Measurements from ENCODE around the gene TYR. TPM values are rescaled to one million over a fixed set of nuclear protein-coding genes. Genes with fewer than 3 reads are reported as not detected.
"Not testable (repeated sequence)": the region's sequence is repeated elsewhere in the genome, so short reads cannot be mapped to it uniquely, and the experiment has no call there.

The TYR gene
- total RNA-seq, 4 donors from 2014 or later = not detected

DNA sequence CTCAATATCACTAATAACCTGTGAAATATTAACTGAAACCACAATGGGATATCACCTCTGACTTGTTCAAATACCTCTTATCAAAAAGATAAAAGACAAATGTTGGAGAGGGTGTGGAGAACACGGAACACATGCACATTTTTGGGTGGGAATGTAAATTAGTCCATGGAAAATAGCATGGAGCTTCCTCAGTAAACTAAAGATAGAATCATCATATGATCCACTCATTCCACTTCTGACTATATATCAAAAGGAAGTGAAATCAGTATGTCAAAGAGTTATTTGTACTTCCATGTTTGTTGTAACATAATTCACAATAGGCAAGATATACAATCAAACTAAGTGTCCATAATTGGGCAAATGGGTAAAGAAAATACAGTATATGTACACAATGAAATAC, 57.4 kb downstream of the TYR start:
- intact Hi-C loops (cut with DNase I; ENCODE audit: low total_unique reads) (no loop called here), in situ Hi-C loops (cut with MboI; ENCODE audit: low pct_ligation_motif_present in 1 of 4, low pct_unique_long_range_greater_than_20kb in 1 of 4, low sequenced_read_pairs in 3 of 4) (no loop called here)
- no peak for DNase-seq
- no peaks in the 10 kb centered on the region for H3K27me3 ChIP-seq
- H3K36me3 ChIP-seq = no peaks in the 10 kb centered on the region
- 20 to 46% methylated on average over 1 of the region's 1 CpG for WGBS, 2 donors (ENCODE audit: low coverage in 1 of 2)
- no peak overlapping the region for H3K4me3 ChIP-seq
- H3K4me1 ChIP-seq = no peaks in the 10 kb centered on the region
- TF ChIP-seq POLR2AphosphoS5 (IDR thresholded peaks at IDR 0.05) = no peak
- TF ChIP-seq, protein P1, sequence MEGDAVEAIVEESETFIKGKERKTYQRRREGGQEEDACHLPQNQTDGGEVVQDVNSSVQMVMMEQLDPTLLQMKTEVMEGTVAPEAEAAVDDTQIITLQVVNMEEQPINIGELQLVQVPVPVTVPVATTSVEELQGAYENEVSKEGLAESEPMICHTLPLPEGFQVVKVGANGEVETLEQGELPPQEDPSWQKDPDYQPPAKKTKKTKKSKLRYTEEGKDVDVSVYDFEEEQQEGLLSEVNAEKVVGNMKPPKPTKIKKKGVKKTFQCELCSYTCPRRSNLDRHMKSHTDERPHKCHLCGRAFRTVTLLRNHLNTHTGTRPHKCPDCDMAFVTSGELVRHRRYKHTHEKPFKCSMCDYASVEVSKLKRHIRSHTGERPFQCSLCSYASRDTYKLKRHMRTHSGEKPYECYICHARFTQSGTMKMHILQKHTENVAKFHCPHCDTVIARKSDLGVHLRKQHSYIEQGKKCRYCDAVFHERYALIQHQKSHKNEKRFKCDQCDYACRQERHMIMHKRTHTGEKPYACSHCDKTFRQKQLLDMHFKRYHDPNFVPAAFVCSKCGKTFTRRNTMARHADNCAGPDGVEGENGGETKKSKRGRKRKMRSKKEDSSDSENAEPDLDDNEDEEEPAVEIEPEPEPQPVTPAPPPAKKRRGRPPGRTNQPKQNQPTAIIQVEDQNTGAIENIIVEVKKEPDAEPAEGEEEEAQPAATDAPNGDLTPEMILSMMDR (IDR thresholded peaks at IDR 0.05) = no peak
- TF ChIP-seq EP300 (IDR thresholded peaks at IDR 0.05; ENCODE audit: low read depth) = no peak
- no peaks in the 10 kb centered on the region for H3K9me3 ChIP-seq
- H3K27ac ChIP-seq = no peak overlapping the region

DNA sequence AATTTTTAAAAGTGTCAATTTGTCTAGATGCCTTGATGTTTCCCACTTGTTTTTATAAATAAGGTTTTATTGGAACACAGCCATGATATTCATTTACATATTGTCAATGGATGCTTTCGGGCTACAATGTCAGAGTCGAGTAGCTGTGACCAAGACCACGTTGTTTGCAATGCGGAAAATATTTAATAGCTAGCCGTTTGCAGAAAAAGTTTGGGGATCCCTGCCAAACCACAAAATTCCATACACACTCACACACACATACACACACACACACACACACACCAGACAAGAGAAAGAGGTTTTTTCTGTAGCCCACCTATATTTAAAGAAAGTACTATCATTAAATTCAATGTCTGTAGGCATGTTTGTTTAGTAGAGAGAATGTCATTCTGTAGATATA, 58.3 kb downstream of the TYR start:
- no peaks in the 10 kb centered on the region for H3K36me3 ChIP-seq
- H3K4me3 ChIP-seq = no peak overlapping the region
- DNase-seq = no peak
- no peak overlapping the region for H3K27ac ChIP-seq
- in situ Hi-C loops (cut with MboI; ENCODE audit: low pct_ligation_motif_present in 1 of 4, low pct_unique_long_range_greater_than_20kb in 1 of 4, low sequenced_read_pairs in 3 of 4) (no loop called here), intact Hi-C loops (cut with DNase I; ENCODE audit: low total_unique reads) (no loop called here)
- no peaks in the 10 kb centered on the region for H3K27me3 ChIP-seq
- TF ChIP-seq POLR2AphosphoS5 (IDR thresholded peaks at IDR 0.05) = no peak
- no peak for TF ChIP-seq POLR2A (IDR thresholded peaks at IDR 0.05)
- TF ChIP-seq, protein P1 (IDR thresholded peaks at IDR 0.05) = no peak
- TF ChIP-seq EP300 (IDR thresholded peaks at IDR 0.05; ENCODE audit: low read depth) = no peak
- WGBS, 2 donors (ENCODE audit: low coverage in 1 of 2) = 80 to 89% methylated on average over 5 of the region's 5 CpGs
- no peaks in the 10 kb centered on the region for H3K4me1 ChIP-seq
- no peaks in the 10 kb centered on the region for H3K9me3 ChIP-seq

DNA sequence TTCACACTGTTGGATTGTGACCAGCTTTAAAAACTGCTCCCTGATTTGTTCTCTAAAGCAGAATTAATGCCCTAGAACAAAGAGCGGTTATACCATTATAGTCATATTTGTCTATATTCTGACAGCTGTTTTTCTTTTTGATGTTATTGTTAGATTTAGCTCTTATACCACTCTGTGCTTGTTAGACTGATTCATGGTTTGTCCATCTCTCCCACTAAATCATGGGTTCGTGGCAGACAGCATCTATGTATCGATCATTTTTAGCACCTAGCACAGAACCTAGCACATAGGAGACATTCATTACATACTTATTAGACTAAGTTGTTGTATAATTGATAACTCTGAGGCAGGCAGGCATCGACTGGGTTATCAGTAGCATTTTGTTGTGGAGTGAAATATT, 69.3 kb downstream of the TYR start:
- DNase-seq; in situ Hi-C loops (cut with MboI; ENCODE audit: low pct_ligation_motif_present in 1 of 4, low pct_unique_long_range_greater_than_20kb in 1 of 4, low sequenced_read_pairs in 3 of 4): not testable (repeated sequence)

DNA sequence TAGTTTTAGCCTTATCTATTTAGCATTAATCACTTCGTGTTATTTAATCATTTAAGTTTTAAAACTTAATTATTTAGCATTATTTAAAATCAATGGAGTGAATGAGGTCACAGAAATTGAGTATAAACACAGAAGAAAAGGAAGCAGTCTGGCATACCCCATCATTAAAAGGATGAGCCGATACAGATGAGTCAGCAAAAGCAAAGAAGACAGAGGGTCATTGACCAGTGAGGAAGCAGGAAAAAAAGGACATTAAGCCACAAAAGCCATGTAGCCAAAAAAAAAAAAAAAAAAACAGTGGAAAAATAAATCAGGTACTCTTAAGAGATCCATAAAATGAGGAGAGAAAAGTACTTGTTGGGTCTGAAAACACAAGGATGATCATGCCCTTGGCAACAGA, 71.5 kb downstream of the TYR start:
- no peak for TF ChIP-seq EP300 (IDR thresholded peaks at IDR 0.05; ENCODE audit: low read depth)
- TF ChIP-seq, protein P1 (IDR thresholded peaks at IDR 0.05) = no peak
- TF ChIP-seq POLR2AphosphoS5 (IDR thresholded peaks at IDR 0.05) = no peak
- no peaks in the 10 kb centered on the region for H3K4me1 ChIP-seq
- no peak overlapping the region for H3K27ac ChIP-seq
- no peaks in the 10 kb centered on the region for H3K27me3 ChIP-seq
- H3K9me3 ChIP-seq = no peaks in the 10 kb centered on the region
- DNase-seq = no peak
- H3K4me3 ChIP-seq = no peak overlapping the region
- H3K36me3 ChIP-seq = no peaks in the 10 kb centered on the region
- in situ Hi-C loops (cut with MboI; ENCODE audit: low pct_ligation_motif_present in 1 of 4, low pct_unique_long_range_greater_than_20kb in 1 of 4, low sequenced_read_pairs in 3 of 4) = no loop called here
- intact Hi-C loops (cut with DNase I; ENCODE audit: low total_unique reads) = no loop called here
- WGBS, 2 donors (ENCODE audit: low coverage in 1 of 2) = 67 to 79% methylated on average over 2 of the region's 2 CpGs

More for the DNA sequence above, 69.3 kb downstream of the TYR start:
- H3K27me3 ChIP-seq; H3K4me1 ChIP-seq; H3K4me3 ChIP-seq; H3K9me3 ChIP-seq; H3K36me3 ChIP-seq; H3K27ac ChIP-seq; intact Hi-C loops (cut with DNase I; ENCODE audit: low total_unique reads): not testable (repeated sequence)
- 76 to 80% methylated on average over 4 of the region's 4 CpGs for WGBS, 2 donors (ENCODE audit: low coverage in 1 of 2)

DNA sequence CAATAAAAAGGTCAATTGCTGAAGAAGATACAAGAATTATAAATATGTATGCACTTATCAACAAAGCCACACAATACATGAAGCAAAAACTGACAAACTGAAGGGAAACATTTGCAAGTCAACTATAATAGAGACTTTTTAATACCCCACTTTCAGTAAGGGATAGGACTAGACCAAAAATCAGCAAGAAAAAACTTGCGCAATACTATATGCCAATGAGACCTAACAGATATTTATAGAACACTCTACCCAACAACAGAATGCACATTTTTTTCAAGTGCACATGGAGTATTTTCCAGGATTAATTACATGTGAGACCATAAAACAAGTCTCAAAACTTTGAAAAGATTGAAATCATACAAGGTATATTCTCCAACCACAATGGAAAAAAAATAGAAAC, 83.8 kb downstream of the TYR start:
- DNase-seq; intact Hi-C loops (cut with DNase I; ENCODE audit: low total_unique reads); H3K4me3 ChIP-seq; H3K4me1 ChIP-seq; H3K27me3 ChIP-seq; H3K27ac ChIP-seq; H3K36me3 ChIP-seq; H3K9me3 ChIP-seq; in situ Hi-C loops (cut with MboI; ENCODE audit: low pct_ligation_motif_present in 1 of 4, low pct_unique_long_range_greater_than_20kb in 1 of 4, low sequenced_read_pairs in 3 of 4): not testable (repeated sequence)
- WGBS, 2 donors (ENCODE audit: low coverage in 1 of 2) = 92 to 95% methylated on average over 1 of the region's 1 CpG
